Loucy (cell line): ENCODE measurements around the gene MDM4.

Source experiments
- EZH2phosphoT487 ChIP-seq: fragments of 200-600 bp; IDR thresholded peaks from 2 replicates; pipeline ENCODE4 v1.6.1; 2018; ENCODE audit warnings: antibody characterized with exemption, mild to moderate bottlenecking, moderate library complexity, borderline replicate concordance
- TF ChIP-seq, protein P1 (sequence below): fragments of 200-600 bp; sonication (generic); conservative IDR thresholded peaks from 2 replicates; pipeline ENCODE4 v1.5.1; 2014; ENCODE audit warnings: mild to moderate bottlenecking, antibody characterized with exemption, low read length

DNA sequence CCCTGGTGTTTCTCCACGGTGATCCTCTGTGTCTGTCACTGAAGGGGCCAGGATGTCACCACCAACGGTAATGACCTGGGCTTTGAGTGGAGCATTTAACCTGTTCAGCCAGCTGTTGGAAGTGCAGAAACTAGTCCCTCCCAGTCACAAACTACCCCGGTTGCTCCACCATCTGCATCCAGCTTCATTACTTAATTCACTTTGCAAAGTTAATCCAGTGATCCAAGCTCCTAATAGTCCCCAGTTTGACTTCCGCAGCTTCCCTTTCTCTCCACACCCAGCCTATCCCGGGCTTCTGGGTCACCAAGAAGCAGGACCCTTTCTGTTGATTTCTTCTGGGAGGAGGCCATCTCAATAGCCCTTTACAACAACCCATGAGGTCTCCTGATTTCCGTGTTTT, 63.5 kb downstream of the MDM4 start:
- TF ChIP-seq, protein P1, sequence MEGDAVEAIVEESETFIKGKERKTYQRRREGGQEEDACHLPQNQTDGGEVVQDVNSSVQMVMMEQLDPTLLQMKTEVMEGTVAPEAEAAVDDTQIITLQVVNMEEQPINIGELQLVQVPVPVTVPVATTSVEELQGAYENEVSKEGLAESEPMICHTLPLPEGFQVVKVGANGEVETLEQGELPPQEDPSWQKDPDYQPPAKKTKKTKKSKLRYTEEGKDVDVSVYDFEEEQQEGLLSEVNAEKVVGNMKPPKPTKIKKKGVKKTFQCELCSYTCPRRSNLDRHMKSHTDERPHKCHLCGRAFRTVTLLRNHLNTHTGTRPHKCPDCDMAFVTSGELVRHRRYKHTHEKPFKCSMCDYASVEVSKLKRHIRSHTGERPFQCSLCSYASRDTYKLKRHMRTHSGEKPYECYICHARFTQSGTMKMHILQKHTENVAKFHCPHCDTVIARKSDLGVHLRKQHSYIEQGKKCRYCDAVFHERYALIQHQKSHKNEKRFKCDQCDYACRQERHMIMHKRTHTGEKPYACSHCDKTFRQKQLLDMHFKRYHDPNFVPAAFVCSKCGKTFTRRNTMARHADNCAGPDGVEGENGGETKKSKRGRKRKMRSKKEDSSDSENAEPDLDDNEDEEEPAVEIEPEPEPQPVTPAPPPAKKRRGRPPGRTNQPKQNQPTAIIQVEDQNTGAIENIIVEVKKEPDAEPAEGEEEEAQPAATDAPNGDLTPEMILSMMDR = no peak
- no peak for TF ChIP-seq EZH2phosphoT487
